ENCODE data around the gene ANKH. TPM values are rescaled to one million over a fixed set of nuclear protein-coding genes. Genes with fewer than 3 reads are reported as not detected.

The ANKH gene
- total and polyA plus RNA-seq, 10 of the 15 experiments (the other 5 are each of a cell fraction or from before 2014, with no cell fraction given) = 2.1 to 43.9 (median 14.4) TPM

- TF ChIP-seq PRDM15 (CRISPR knock-in tag; IDR thresholded peaks at IDR 0.05) (no peak), ZNF592 (IDR thresholded peaks at IDR 0.05) (no peak), YBX1 (IDR thresholded peaks at IDR 0.05) (no peak), HDAC2 (IDR thresholded peaks at IDR 0.05) (no peak), ZBTB11 (CRISPR knock-in tag; IDR thresholded peaks at IDR 0.05) (no peak), PAX8 (IDR thresholded peaks at IDR 0.05) (no peak), CBFB (IDR thresholded peaks at IDR 0.05; ENCODE audit: low read depth) (no peak), TCF12 (IDR thresholded peaks at IDR 0.05; ENCODE audit: low read depth, low read length) (no peak)
Observed at GRCh38 chr5:14722923-14723322, 148.7 kb downstream of the ANKH start (continued).

All from GM12878 (cell line).